Measurements from ENCODE around the gene L1TD1.

DNA sequence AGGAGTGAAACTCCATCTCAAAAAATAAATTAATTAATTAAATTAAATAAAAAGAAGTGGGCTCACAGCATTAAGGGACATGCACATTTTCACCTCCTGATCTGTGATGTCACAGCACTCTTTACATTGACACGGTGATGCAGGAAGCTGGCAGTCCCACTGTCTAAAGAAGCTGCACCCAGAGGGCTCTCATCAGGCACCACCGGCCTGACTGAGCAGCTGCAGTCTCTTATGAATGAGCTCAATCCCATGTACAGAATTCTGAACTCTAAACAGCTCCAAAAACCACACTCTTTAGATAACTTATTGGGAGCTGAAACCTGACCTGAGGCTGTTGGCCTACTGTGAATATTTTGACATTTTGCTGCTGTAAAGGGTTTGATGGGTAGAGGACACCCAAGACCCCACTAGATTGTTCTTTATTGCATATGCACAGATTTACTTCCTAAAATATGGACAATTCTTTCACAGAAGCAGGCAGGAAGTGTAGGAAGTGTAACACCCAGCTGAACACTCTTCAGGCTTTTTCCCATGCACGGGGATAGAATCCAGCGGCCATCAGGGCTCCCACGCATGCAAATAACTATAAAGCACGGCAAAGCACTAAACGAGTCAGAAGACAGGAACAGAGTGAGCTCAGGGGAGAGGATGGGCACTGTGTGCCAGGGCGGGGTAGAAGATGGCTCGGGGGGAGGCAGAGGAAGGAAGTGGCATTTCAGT, 46.2 kb downstream of the L1TD1 start:
- no peak for TF ChIP-seq CTCF (IDR thresholded peaks at IDR 0.05; ENCODE audit: low read depth, low read length)
- no peak for TF ChIP-seq EZH2phosphoT487 (IDR thresholded peaks at IDR 0.05; ENCODE audit: low read depth)
